Measurements from ENCODE around the gene DNAH1.

The DNAH1 gene

DNA sequence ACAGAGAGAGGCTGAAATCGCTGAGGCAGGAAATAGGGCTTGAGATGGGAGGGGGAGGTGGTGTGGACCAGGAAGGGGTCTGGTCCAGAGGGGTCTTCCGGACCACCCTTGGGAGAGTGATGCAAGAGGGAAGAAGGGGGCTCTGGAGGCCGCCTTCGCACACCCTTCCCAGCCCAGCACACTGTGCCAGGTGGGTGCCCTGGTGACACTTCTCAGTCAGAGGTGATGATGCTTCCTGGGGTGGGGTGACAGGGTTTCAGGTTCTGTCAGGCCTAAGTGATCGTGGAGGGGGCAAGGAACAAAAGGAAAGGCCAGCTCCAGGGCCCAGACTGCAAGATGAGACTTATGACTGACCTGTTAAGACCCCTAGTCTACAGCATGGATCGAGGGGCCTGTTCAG lies 116.1 kb downstream of the DNAH1 start:
- no peak for DNase-seq (ENCODE audit: low read depth in 3 of 3, low spot score in 1 of 3)

DNA sequence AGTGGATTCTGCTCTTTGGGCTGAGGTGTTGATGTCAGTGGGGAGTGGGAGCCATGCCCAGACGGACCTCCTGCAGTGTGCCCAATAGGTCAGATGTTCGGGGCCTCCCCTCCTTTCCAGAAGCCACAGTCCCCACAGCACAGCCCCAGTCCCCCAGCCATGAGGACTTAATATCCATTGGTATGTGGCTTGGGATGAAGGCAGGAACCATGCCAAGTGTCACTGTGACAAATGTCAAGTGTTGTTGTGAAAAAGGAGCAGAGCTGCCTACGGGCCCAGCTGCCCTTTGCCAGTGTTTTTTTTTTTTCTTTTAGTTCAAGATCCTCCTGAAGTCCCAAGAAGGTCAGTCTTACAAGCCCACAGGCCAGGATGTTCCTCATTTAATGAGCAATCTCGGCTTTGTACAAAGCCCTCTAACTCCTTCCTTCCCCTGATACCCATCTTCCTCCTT lies 116.6 kb downstream of the DNAH1 start:
- no peak for DNase-seq (ENCODE audit: low read depth in 3 of 3, low spot score in 1 of 3)

DNA sequence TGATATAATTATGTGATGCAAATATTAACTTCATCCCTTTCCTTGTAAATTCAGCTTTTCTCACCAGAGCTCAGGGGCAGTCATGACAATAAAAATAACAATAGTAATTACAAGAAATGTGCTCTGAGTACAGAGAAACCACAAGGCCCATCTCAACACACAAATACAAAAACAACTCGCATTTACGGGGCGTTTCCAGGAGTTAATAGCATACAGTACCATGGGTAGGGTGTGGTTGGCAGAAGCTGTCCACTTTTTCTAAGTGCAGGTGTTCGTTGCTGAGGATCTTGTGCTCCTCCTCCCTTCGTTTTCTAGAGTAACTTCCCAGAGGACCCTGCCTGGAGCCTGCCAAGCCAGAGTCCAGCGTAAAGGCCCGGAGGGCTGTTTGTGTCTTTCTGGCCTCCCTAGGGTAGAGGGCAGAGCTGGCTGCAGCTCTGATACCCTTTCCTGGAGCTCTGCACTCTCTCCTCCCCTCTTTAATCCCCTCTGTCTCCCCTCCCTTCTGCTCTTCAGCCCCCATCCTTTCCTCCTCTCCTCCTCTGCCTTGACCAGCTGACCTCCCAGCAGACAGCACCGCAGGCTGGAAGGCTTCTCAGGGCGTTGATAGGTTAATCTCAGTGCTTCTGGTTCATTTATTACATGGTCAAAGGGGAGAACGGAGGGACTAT lies 117.3 kb downstream of the DNAH1 start:
- no peak for DNase-seq (ENCODE audit: low read depth in 3 of 3, low spot score in 1 of 3)

DNA sequence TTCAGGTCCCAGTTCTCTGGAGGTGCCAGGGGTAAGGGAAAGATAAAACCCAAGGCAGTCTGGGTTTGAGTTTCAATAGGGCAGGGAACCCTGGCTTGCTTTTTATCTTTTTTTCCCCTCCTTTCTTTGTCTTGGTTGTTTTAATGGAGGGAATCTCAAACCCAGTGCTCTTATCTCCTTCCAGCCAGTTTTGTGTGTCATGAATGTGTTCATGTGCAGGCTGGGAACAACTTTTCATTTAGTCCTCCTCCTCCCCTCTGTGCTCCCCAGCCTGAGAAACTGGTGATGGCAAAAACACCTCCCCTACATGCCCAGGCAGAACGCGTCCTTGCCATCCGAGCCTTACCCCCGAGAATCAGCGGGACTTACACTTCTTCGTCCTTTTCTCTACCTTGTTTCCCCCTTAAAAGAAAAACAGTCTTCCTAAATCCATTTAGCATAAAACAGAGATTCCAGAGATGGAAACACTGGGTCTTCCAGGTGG lies 117.9 kb downstream of the DNAH1 start:
- no peak for DNase-seq (ENCODE audit: low read depth in 3 of 3, low spot score in 1 of 3)

DNA sequence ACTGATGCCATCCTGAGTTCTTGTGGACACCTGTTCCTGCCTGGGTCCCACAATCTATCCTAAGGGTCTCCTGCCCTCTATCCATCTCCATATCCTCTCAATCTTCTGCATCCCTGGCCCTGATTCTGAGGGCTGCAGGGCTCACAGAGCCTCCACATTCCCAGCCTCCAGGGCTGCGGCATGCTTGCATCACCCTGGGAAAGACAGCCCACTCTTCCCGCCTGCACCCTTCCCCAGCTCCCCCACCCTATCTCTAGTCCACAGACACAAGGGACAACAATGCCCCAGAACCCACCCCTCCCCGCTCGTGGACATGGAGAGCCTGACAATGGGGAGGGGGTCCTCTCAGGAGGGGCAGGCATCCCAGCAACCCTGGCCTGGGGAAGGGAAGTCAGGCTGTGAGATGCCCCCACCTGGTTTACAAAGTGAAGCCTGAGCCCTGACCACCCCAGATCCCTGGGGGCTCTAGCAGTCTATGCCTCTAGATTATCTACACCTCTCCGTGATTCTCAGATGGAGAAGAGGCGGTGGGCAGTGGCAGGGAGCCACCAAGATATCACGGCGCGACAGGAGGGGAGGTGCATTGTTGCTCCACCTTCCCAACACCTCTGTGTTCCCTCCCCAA lies 118.5 kb downstream of the DNAH1 start:
- no peak for DNase-seq (ENCODE audit: low read depth in 3 of 3, low spot score in 1 of 3)

DNA sequence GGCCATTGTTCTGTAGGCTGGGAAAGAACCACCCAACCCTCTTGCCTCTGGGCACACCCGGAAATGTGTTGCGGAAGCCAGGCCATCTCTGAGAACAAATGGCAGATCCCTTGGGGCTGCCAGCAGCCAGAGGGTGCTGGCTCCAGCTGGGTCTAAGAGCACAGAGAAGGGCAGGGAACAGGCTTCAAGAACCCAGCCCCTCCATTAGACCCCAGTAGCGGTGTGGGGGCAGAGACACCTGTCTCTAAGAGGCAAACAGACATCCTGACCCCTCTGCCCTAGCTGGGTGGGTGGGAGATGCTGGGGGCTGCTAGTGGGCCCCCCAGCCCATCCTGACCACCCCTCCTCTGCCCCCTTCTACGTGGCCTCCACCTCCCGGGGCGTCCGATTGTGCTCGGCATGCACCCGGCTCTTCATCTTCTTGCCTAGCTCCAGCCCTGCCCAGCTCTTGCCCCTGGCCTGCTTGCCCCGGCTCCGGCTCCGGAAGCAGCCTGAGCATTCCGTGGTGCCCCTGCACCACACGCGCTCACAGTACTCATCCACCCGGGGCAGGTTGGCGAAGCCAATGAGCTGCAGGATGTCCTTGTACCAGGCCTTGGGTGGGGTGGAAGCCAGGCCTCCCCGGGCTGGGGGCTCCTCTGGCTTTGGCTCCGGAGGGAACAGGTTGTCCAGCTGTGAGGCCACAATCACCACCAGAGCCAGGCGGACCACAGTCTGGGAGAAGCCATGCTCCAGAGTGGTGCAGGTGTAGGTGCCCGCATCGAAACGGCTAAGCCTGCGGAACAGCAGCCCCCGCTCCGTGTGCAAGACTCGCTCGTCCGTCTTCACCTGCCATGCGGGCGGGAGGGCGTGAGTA lies 119.4 kb downstream of the DNAH1 start:
- DNase-seq (ENCODE audit: low read depth in 3 of 3, low spot score in 1 of 3) = no peak

DNA sequence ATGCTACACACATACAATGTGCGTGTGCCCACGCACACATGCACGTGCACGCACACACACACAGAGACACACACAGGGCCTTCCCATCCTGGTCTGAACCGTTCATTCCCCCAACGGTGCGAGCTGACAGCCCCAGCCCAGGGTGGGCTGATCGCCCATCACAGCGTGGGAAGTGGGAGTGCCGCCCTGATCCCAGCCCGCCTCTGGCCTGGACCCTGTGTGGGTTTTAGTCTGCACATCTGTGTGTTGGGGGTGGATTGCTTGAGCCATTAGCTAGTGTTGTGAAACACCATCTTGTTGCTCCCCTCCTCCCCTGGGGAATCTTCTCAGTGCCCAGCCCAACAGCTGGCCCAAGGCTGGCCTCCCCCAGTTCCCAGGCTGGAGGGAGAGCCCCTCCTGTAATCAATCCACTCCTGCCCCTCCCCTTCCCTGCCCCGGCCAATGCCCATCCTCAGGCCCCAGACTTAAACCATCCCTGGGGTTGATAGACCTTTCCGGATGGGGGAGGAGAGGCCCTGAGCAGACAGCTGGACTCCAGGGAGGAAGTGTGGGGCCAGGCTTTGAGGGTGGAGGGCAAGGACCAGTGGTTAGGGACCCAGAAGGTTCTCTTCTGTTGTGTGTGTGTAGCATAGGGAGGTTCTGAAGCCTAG lies 120.5 kb downstream of the DNAH1 start:
- no peak for DNase-seq (ENCODE audit: low read depth in 3 of 3, low spot score in 1 of 3)

DNA sequence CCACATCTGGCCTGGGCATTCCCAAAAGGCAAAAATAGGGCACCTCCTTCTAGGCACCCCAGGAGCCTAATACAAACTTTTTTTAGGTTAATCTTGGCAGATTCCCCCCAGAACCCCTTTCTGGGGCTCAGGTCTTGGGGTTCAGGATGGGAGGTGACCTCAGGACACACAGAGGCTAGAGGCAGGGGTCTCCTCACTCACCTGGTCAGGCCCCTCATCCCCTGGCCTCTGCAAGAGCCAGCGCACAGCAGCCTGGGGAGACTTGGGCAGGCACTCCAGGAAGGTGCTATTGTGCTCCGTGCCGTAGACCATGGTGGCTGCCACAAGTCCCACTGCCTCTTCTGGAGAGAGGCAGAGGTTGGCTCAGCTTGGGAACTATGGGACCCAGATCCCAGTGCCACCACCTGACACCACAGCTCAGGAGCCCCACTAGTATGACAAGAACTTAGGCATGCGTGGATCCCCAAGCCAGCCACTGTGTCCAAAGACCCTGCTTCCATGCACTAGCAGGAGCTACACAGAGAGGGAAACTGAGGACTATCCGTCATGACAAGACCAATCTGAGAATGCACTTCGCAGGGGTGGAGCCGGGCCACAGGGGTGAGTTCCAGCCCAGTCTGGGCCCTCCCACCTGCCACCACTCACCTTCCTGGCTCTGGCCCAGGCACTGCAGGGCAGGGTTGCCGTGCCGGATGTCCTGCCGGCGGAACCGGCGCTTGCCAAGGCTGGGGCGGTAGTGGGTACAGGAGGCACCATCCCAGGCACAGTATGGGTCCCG lies 121.4 kb downstream of the DNAH1 start:
- DNase-seq (ENCODE audit: low read depth in 3 of 3, low spot score in 1 of 3) = no peak

DNA sequence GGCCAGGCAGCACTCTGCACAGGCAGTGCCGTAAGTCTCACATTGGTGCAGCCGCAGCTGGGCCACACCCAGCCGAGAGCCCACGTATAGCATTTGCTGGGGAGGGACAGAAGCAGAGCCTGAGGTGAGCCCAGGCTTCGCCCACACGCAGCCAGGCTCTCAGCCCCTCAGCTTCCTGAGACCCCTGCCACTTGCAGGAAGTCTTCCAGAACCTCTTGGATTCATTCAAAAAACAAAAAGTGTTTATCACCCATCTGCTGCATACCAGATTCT lies 121.9 kb downstream of the DNAH1 start:
- DNase-seq (ENCODE audit: low read depth in 3 of 3, low spot score in 1 of 3) = no peak

DNA sequence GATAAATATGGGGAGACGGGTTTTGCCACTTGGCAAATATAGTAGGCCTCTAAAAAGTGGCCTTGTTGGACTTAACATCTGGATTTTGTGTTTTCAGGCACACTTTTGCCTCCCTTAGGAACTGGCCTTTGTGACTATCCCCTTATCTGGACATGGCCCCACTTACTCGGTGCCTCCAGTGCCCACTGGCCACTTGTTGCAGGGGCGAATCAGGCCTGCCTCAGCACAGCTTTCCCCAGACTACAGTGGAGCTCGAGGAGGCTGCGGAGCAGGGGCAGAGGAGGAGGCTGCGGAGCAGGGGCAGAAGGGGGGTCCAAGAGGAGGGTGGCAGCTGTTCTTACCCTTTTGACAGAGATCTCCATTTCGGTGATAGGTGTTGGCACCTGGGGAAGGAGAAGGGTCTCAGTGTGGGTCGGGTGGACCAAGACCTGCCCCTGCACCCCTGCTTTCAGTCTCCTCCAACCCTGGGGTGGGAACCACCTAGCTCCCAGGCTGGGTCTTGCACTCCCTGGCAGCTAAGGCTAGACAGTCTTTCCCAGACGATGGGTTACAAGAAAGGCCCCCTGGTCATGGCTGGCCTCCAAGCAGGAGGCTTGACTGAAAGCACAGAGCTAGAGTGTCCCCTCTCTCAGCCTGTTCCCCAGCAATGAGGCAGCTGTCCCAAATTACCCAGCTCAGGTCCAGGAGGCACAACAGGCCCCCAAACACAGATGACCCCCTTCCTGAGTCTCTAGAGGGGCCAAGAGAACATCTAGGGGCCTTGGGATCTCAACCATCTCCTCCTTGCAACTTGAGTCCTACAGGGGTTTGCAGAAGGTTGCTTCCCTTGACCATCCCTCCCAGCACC lies 122.7 kb downstream of the DNAH1 start:
- no peak for DNase-seq (ENCODE audit: low read depth in 3 of 3, low spot score in 1 of 3)

DNA sequence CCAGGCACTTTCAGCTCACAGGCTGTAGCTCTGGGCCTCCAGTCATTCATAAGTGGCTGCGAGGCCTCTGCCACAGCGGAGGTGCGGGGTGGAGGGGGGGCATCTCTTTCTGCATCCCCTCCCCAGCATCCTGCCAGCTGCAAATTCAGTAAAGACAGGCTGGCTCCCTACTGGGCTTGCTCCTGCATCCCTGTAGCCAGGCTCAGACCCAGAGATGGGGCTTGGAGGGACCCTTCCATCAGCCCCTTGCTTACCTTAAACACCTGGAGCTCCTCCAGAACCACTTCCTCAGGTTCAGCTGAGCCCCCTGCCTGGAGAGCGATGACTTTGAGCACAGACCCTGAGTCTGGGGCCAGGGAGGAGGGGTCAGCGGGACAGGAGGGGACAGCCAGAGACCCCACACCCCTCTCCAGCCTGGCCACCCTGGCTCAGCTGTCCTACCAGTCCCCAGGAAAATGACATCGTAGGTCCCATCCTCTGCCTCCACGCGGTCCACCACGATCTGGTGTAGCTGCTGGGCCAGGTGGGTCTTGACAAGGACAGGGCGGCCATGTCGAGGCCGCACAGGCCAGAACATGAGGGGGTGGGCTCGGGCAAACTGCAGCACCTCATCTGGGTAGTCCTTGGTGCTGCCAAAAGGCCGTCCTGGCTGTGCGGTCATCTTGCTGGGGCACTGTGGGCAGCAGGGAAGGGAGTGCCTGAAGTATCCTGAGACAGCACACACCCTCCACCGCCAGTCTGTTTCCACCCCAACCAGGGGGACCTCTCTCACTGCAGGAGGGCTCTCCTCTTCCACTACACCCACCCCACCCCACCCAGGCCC lies 123.5 kb downstream of the DNAH1 start:
- no peak for DNase-seq (ENCODE audit: low read depth in 3 of 3, low spot score in 1 of 3)

DNA sequence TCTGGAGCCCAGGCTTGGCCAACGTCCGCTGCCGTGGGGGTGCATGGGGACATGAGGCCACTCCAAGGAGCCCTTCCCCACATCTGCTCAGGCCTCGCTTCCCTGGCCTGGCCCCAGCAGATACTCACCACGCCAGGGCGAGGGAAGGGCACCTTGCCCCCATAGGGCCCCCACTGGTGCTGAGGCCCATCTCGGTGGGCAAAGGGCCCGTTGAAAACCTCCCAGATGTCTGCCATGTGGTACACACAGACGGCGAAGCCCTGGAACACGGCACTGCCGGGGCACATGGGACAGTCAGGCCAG lies 124.1 kb downstream of the DNAH1 start:
- no peak for DNase-seq (ENCODE audit: low read depth in 3 of 3, low spot score in 1 of 3)

DNA sequence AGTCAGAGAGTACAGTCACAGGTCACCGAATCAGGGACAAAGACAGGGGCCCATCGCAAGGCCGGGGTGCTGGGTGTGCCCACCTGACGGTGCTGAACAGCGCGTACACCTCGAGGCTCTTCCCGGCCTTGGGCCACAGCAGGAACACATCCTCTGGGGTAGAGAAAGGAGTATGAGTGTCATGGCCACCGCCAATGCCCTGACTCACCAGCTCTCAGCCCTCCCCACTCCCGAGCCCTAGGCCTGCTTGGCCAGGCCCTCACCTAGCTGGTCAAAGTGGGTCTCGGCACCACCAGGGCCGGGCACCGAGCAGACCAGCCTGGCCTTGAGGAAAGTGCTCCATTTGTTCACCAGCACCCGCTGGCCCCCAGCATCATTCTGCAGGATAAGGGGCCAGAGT lies 124.6 kb downstream of the DNAH1 start:
- no peak for DNase-seq (ENCODE audit: low read depth in 3 of 3, low spot score in 1 of 3)

DNA sequence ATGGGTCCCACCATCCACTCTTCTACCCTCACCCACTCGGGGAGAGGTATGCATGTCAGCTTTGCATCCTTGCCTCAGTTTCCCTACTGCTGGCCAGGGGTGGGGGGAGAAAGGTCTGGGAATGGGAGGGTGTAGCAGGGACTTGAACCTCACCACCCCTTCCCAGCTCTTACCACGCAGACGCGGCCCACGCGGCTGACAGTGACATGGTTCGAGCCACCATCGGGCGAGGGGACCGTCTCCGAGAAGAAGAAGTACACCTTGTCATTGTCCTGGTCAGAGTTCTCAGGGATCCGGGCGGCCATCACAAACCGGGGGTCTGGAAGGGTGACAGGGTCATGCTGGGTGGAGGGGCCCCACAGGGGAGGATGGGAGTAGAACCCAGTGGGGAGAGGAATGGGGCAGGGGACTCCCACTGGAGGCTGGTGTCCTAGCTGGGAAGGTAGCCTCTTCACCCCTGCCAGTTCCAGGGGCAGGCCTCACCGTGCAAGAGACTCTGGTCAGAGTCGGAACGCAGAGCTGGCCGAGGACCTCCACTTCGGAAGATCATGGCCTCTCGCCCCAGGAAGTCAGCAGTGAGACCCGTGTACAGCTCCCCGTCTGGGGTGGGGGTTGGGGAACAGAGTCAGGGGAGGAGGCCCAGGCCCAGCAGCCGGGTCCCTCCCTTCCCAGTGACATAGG lies 125.1 kb downstream of the DNAH1 start:
- DNase-seq (ENCODE audit: low read depth in 3 of 3, low spot score in 1 of 3) = no peak

DNA sequence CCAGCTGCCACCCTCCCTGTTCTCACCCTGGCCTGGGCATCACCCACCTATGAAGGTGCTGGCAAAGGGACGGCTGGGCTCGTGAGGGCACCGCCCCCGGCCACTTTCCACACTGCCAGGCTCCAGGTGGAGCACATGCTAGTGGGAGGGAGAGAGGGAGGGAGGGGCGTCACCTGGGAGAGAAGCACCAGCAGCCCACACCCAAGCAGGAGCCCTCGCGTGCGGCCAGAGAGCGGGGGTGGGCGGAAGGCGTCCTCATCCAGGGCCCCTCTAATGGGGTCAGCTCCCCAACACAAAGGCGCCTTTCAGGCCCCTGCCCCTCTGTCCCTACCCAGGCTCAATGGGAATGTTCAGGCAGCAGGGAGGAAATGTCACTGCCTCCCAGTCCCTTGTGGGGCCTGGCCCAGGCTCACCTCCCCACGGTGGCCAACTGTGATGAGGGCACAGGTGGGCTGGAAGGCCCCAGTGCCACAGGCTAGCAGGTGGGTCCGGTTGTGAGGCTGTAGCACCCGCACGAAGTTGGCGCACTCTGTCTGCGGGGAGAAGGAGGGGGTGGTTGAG lies 125.7 kb downstream of the DNAH1 start:
- no peak for DNase-seq (ENCODE audit: low read depth in 3 of 3, low spot score in 1 of 3)

DNA sequence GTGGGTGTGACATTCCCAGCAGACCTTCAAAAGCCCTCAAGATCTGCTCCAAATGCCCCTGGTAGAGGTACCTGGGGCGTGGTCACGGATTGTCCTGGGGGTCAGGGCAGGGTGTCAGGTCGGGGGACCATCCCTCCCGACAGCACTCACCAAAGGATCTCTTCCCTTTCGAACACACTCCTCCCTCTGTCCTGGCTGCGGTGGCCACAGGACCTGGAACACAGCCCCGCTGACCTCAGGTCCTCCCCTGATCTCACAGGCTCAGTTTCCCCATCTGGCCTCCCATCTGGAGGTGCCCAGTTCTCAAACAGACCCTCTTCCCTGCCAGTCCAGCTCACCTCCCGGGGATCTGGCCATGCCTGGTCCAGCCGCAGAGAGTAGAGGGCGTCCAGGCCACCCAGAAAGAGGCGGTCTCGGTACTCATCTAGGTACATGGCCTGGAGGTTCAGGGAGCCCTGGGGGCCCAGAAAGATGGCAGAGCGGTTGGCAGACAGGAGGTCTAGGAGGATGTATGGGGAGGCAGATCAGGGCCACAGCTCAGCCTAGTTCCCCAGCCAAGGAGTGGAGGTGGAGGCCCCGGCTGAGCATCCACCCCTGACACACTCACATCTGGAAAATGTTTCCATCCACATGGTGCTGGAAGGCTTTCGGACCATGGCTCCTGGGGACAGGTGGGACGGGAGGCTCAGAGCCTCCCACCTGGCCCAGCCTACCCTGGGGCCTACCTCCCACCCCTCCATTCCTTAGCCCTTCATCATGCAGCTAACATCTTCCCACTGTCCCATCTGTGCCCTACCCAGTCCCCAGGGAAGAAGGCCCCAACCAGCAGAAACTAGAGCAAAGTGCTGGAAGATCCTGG lies 126.5 kb downstream of the DNAH1 start:
- DNase-seq (ENCODE audit: low read depth in 3 of 3, low spot score in 1 of 3) = no peak

DNA sequence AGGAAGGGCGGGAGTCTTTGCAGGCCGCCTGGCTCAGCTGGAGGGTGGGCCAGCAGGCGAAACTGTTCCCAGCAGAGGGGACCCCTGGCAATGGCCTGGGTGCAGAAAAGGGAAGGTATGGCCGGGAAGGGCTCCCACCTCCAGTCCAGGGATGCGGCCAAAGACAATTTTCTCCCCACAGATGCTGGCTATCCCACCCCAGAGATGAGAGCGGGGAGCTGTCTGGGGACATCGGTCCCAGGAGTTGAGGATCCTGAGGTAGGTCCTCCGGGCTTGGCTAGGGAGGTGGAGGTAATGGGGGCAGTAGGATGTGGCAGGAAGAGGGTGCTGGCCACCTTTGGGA lies 127.1 kb downstream of the DNAH1 start:
- DNase-seq (ENCODE audit: low read depth in 3 of 3, low spot score in 1 of 3) = no peak
